K562 (cell line): ENCODE results near the gene HSD17B2. TPM values are rescaled to one million over a fixed set of nuclear protein-coding genes. Genes with fewer than 3 reads are reported as not detected.

ENCODE experiments used
- ATAC-seq: fragments of 200-7000 bp; cut with Tn5 transposase; 3 replicates; pipeline ENCODE4 v1.9.1; 2020; ENCODE audit warnings: moderate library complexity
- BruUV-seq: library from RNA; stranded (reverse); fragments of 400-500 nt; replicated peaks from 2 replicates; lab custom pipeline; 2021; lab: Mats Ljungman, UMichigan
- CTCF ChIA-PET: fragments of 300-600 bp; formaldehyde crosslinking; extraction: SDS; loops from one replicate; lab custom pipeline; 2021; ENCODE audit warnings: low intra/inter-chr PET ratio; lab: Yijun Ruan, JAX
- POLR2A ChIA-PET: fragments of 300-600, 350-650 bp; sonication (Branson Sonifier 250); formaldehyde crosslinking; extraction: SDS; loops from one replicate; lab custom pipeline; 2021; ENCODE audit warnings: antibody characterized with exemption, inconsistent platforms; lab: Yijun Ruan, JAX
- DNase-seq, 4 experiments: peaks; one replicate each; pipeline versions ENCODE4 v3.0.0 to v3.0.0-alpha.2; 2011 to 2018; ENCODE audit warnings: low spot score in 3 of 4, mixed read lengths in 3 of 4; ENCODE audit errors: extremely low read depth in 1 of 4
- FAIRE-seq: peaks from 2 replicates; lab custom pipeline; 2011; peaks lifted over from hg19 to GRCh38; lab: Jason Lieb, UNC
- H2AFZ ChIP-seq: 2 replicates; pipeline ENCODE4 v1.6.0; 2011; ENCODE audit warnings: low read depth, low read length, control low read depth, inconsistent platforms
- H3K27ac ChIP-seq: fragments of 200-600 bp; 3 replicates; pipeline ENCODE4 v1.8.0; 2011; ENCODE audit warnings: low read depth, mild to moderate bottlenecking, control low read depth, inconsistent platforms, low read length, moderate library complexity, mixed read lengths; ENCODE audit errors: extremely low read depth
- H3K27me3 ChIP-seq, 2 experiments: fragments of 300-600 bp in 1 of 2; 2 replicates in 1 of 2; 3 replicates in 1 of 2; pipeline versions ENCODE4 v1.6.0 to v1.8.0; 2011; ENCODE audit warnings: inconsistent platforms in 2 of 2, low read length in 2 of 2, mild to moderate bottlenecking in 1 of 2, mixed read lengths in 1 of 2, moderate library complexity in 1 of 2; ENCODE audit not compliant: control insufficient read depth in 2 of 2, insufficient read depth in 2 of 2
- H3K36me3 ChIP-seq: fragments of 300-600 bp; 3 replicates; pipeline ENCODE4 v1.8.0; 2011; ENCODE audit warnings: mild to moderate bottlenecking, low read length, inconsistent platforms; ENCODE audit not compliant: control insufficient read depth, insufficient read depth
- H3K4me1 ChIP-seq, 2 experiments: fragments of 200-600 bp in 1 of 2; replicated peaks in 1 of 2; 2 replicates in 1 of 2; 3 replicates in 1 of 2; pipeline versions ENCODE4 v1.5.1 to v1.8.0; 2011; ENCODE audit warnings: inconsistent platforms in 2 of 2, low read length in 2 of 2, mild to moderate bottlenecking in 1 of 2, mixed read lengths in 1 of 2, moderate library complexity in 1 of 2; ENCODE audit not compliant: control insufficient read depth in 2 of 2, insufficient read depth in 2 of 2
- H3K4me2 ChIP-seq: 2 replicates; pipeline ENCODE4 v1.6.1; 2011; ENCODE audit warnings: low read length, control low read depth, inconsistent platforms, mixed read lengths; ENCODE audit not compliant: insufficient read depth
- H3K4me3 ChIP-seq: fragments of 200-600 bp; sonication (generic), shearing (Covaris generic); 2 replicates; pipeline ENCODE4 v1.5.1; 2016; ENCODE audit warnings: control low read depth, inconsistent platforms
- H3K79me2 ChIP-seq: fragments of 200-600 bp; 3 replicates; pipeline ENCODE4 v1.8.0; 2011; ENCODE audit warnings: low read length, inconsistent platforms; ENCODE audit not compliant: control insufficient read depth, insufficient read depth
- H3K9ac ChIP-seq, 2 experiments: 2 replicates each; pipeline versions ENCODE4 v1.6.0 to v1.6.1; 2011; ENCODE audit warnings: low read depth in 2 of 2, low read length in 2 of 2, control low read depth in 1 of 2, inconsistent platforms in 1 of 2, mild to moderate bottlenecking in 1 of 2, mixed read lengths in 1 of 2; ENCODE audit not compliant: insufficient read depth in 1 of 2
- H3K9me1 ChIP-seq: one replicate; pipeline ENCODE4 v1.6.0; 2011; ENCODE audit warnings: inconsistent platforms, mild to moderate bottlenecking, low read length, moderate library complexity; ENCODE audit not compliant: control insufficient read depth, insufficient read depth
- H3K9me3 ChIP-seq: replicated peaks from 2 replicates; pipeline ENCODE4 v1.5.1; 2011; ENCODE audit warnings: low read depth, low read length, inconsistent platforms; ENCODE audit not compliant: control insufficient read depth, insufficient read depth
- H4K20me1 ChIP-seq: replicated peaks from 2 replicates; pipeline ENCODE4 v1.6.1; 2011; ENCODE audit warnings: low read length, inconsistent platforms, mixed read lengths; ENCODE audit not compliant: control insufficient read depth, insufficient read depth
- ARID3A ChIP-seq: IDR thresholded peaks from 2 replicates; pipeline ENCODE4 v1.6.1; 2012; ENCODE audit warnings: low read depth, low read length, improper control_type of control experiment, borderline replicate concordance
- CBX2 ChIP-seq: fragments of 200-600 bp; sonication (generic); IDR thresholded peaks from one replicate; pipeline ENCODE4 v1.6.1; 2012; ENCODE audit warnings: mild to moderate bottlenecking, low read length, inconsistent platforms; ENCODE audit not compliant: insufficient read depth, poor library complexity, severe bottlenecking
- CXXC5 ChIP-seq: fragments of 250-450 bp; sonication (Bioruptor Pico); IDR thresholded peaks from 2 replicates; pipeline ENCODE4 v1.8.0; 2022; ENCODE audit warnings: inconsistent platforms, mild to moderate bottlenecking, moderate library complexity
- EGR1 ChIP-seq: fragments of 450-650 bp; conservative IDR thresholded peaks from 2 replicates; pipeline ENCODE4 v1.6.1; 2017; ENCODE audit warnings: mild to moderate bottlenecking
- GTF2E2 ChIP-seq: fragments of 200-800 bp; sonication (Bioruptor generic); IDR thresholded peaks from 2 replicates; pipeline ENCODE4 v1.6.1; 2016; ENCODE audit warnings: missing genetic modification characterization, missing compliant biosample characterization
- KHSRP ChIP-seq: fragments of 450-650 bp; IDR thresholded peaks from 2 replicates; pipeline ENCODE4 v1.6.1; 2017
- NR4A1 ChIP-seq, 2 experiments: fragments of 250-450 bp in 1 of 2; fragments of 450-650 bp in 1 of 2; sonication (Bioruptor Pico) in 1 of 2; IDR thresholded peaks; 2 replicates each; pipeline versions ENCODE4 v1.4.0 to v1.6.1; 2016 to 2020; ENCODE audit warnings: mild to moderate bottlenecking in 2 of 2, missing compliant biosample characterization in 1 of 2, missing genetic modification characterization in 1 of 2, moderate library complexity in 1 of 2
- PHB ChIP-seq: fragments of 250-450 bp; sonication (Bioruptor Pico); IDR thresholded peaks from 2 replicates; pipeline ENCODE4 v1.5.0; 2021
- PTRF ChIP-seq: fragments of 450-650 bp; IDR thresholded peaks from 2 replicates; pipeline ENCODE4 v1.6.1; 2016; ENCODE audit warnings: mild to moderate bottlenecking, missing genetic modification characterization, missing compliant biosample characterization
- ZBTB40 ChIP-seq, 2 experiments: fragments of 450-650 bp in 1 of 2; sonication (generic) in 1 of 2; formaldehyde crosslinking in 1 of 2; IDR thresholded peaks; 2 replicates each; pipeline versions ENCODE4 v1.7.1 to v1.9.0; 2016 to 2022; ENCODE audit warnings: inconsistent platforms in 1 of 2, mild to moderate bottlenecking in 1 of 2, missing genetic modification reagents in 1 of 2
- ZNF830 ChIP-seq: fragments of 250-450 bp; sonication (Bioruptor Pico); IDR thresholded peaks from 2 replicates; pipeline ENCODE4 v1.5.0; 2021; ENCODE audit warnings: mild to moderate bottlenecking
- WGBS: fragments of 100-300 bp; shearing (Covaris generic); methylation state at CpG from one replicate; pipeline ENCODE4 v1.1.6; 2016; ENCODE audit warnings: low coverage, mixed read lengths; ENCODE audit not compliant: insufficient coverage; ENCODE audit errors: missing lambda C conversion rate; 5-methylcytosine and 5-hydroxymethylcytosine counted together
- in situ Hi-C: fragments of 300-500 bp; cut with MboI; formaldehyde crosslinking; loops from 4 replicates; pipeline ENCODE4 v1.15.0; 2018; ENCODE audit warnings: inconsistent platforms, mixed read lengths
- intact Hi-C: fragments of 100-400 bp; cut with micrococcal nuclease; formaldehyde crosslinking; loops from 2 replicates; pipeline ENCODE4 v1.14.2; 2022
- polyA plus RNA-seq, 8 experiments: library from polyadenylated mRNA; depleted of rRNA in 4 of 8; stranded (reverse) in 5 of 8; unstranded in 3 of 8; fragments of >200 nt; fragmentation: Nextera tagmentation in 2 of 8; fragmentation: Illumina TruSeq in 1 of 8; extraction: Ambion mirVana in 2 of 8; extraction: Trizol in 1 of 8; gene quantifications; 2 replicates each; pipeline versions ENCODE4 v1.2.1 to v1.2.3, GENCODE V29; 2011 to 2014; ENCODE audit warnings: inconsistent platforms in 1 of 8, missing spikeins in 1 of 8
- total RNA-seq, 7 experiments: library from RNA; depleted of rRNA in 6 of 7; stranded (reverse); fragments of >200 nt in 6 of 7; fragmentation: Illumina TruSeq in 2 of 7; extraction: Trizol in 2 of 7; gene quantifications; 2 replicates each; pipeline versions ENCODE4 v1.2.1 to v1.2.3, GENCODE V29; 2011 to 2021; ENCODE audit warnings: low replicate concordance in 1 of 7

Gene HSD17B2
- total and polyA plus RNA-seq, 9 of the 15 experiments (the other 6 are each of a cell fraction or from before 2014, with no cell fraction given): not detected

DNA sequence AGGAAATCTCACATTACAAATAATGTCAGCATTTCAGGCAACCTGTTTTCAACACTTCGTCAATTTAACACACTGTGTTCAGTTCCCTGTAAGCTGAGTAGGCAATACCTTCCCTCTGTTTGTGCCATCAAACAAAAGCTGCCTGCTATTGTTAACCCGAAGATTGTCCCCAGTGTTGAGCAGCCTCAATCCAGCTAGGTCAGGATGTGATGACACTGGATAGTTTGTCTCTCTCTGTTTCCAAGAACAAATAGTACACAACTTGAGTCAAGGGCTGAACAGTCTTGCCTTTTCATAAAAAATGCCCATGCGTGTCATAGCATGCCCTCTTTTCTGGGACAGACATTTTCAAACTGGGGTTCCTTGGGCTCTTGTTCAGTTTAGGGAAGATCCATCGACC lies 36.4 kb downstream of the HSD17B2 start:
- Histone ChIP-seq H3K4me1 (no peaks in the 10 kb centered on the region), H3K4me2 (no peak overlapping the region), H3K36me3 (no peaks in the 10 kb centered on the region), H3K9me1 (no peaks in the 10 kb centered on the region), H2AFZ (no peak overlapping the region), H3K9me3 (no peaks in the 10 kb centered on the region), H3K79me2 (no peaks in the 10 kb centered on the region), H4K20me1 (no peaks in the 10 kb centered on the region; the same call in 1 of the 2 replicates), H3K27ac (no peak overlapping the region), H3K27me3 (peaks cover 2 to 16% of the 10 kb centered on the region in 2 experiments; a peak in 2 of 5 replicates), H3K4me3 (no peak overlapping the region), H3K9ac (no peak overlapping the region)
- FAIRE-seq: no peak
- in situ Hi-C loops: no loop called here
- ChIA-PET CTCF (no interaction called here), POLR2A (no interaction called here)
- no peak for ATAC-seq
- 0% methylated on average over 4 of the region's 4 CpGs for WGBS
- intact Hi-C loops: no loop called here
- DNase-seq: no peak
- no TSS peak for BruUV-seq
- TF ChIP-seq ZNF830 (CRISPR knock-in tag): no peak
- TF ChIP-seq CBX2: no peak
- no peak for TF ChIP-seq PTRF (tag)
- TF ChIP-seq KHSRP: no peak
- no peak for TF ChIP-seq ZBTB40 (IDR thresholded peaks at IDR 0.05)
- no peak for TF ChIP-seq ZBTB40 (CRISPR knock-in tag; IDR thresholded peaks at IDR 0.05)
- no peak for TF ChIP-seq ARID3A
- no peak for TF ChIP-seq EGR1
- TF ChIP-seq GTF2E2 (tag): no peak
- no peak for TF ChIP-seq CXXC5 (CRISPR knock-in tag)
- TF ChIP-seq PHB (CRISPR knock-in tag): no peak
- TF ChIP-seq NR4A1 (CRISPR knock-in tag; IDR thresholded peaks at IDR 0.05): no peak
- TF ChIP-seq NR4A1 (tag; IDR thresholded peaks at IDR 0.05): no peak
